ENCODE data around the gene LRIG2. TPM values are rescaled to one million over a fixed set of nuclear protein-coding genes. Genes with fewer than 3 reads are reported as not detected.

LRIG2 gene
- total and polyA plus RNA-seq, 9 of the 15 experiments (the other 6 are each of a cell fraction or from before 2014, with no cell fraction given), result 1.8 to 28.1 (median 11.5) TPM

- Histone ChIP-seq H3K4me3 (no peak overlapping the region), H3K9ac (ENCODE audit: insufficient read depth in 1 of 2, low read depth in 2 of 2, low read length in 2 of 2) (peak overlapping the region; percentile 32 to 42; a peak in 3 of 4 replicates), H3K9me1 (ENCODE audit: control insufficient read depth, insufficient read depth, low read length) (peaks cover 3% of the 10 kb centered on the region), H3K9me3 (replicated peaks; ENCODE audit: control insufficient read depth, insufficient read depth, low read depth, low read length) (no peaks in the 10 kb centered on the region), H4K20me1 (replicated peaks; ENCODE audit: control insufficient read depth, insufficient read depth, low read length) (no peaks in the 10 kb centered on the region), H2AFZ (ENCODE audit: low read depth, low read length) (peak overlapping the region; percentile 96), H3K27me3 (ENCODE audit: control insufficient read depth in 2 of 2, insufficient read depth in 2 of 2, low read length in 2 of 2) (no peaks in the 10 kb centered on the region), H3K4me1 (replicated peaks in 1 of 2; ENCODE audit: control insufficient read depth in 2 of 2, insufficient read depth in 2 of 2, low read length in 2 of 2) (peaks cover 9 to 37% of the 10 kb centered on the region in 2 experiments), H3K79me2 (ENCODE audit: control insufficient read depth, insufficient read depth, low read length) (no peaks in the 10 kb centered on the region), H3K27ac (ENCODE audit: extremely low read depth, low read depth, low read length) (peak overlapping the region; percentile 73), H3K4me2 (ENCODE audit: insufficient read depth, low read length) (peak overlapping the region; percentile 68), H3K36me3 (ENCODE audit: control insufficient read depth, insufficient read depth, low read length) (no peaks in the 10 kb centered on the region)
- in situ Hi-C loops (cut with MboI), result loop anchor here (5.0 to 10.0 kb wide), 2 partner anchors 314 to 536 kb away; no protein-coding TSS in a partner anchor
- CTCF ChIA-PET (ENCODE audit: low intra/inter-chr PET ratio), result interaction anchor here (0.6 to 3.1 kb wide), 6 partner anchors 58 to 764 kb away, joined by 3 to 25 read pairs (median 4); partner anchors contain the start of genes AP4B1 and DCLRE1B
- POLR2A ChIA-PET, result interaction anchor here (0.7 to 1.5 kb wide), 6 partner anchors 10 to 535 kb away, joined by 3 to 4 read pairs (median 3); partner anchors contain the start of genes LRIG2 and MAGI3
- ATAC-seq (peak; percentile 89), DNase-seq (ENCODE audit: extremely low read depth in 1 of 4, low spot score in 3 of 4) (peak; percentile 69 to 88 (median 78)), FAIRE-seq (peak; percentile 89)
- no TSS peak for BruUV-seq (replicated peaks)
- intact Hi-C loops (cut with micrococcal nuclease), result loop anchor here (1.0 to 10.0 kb wide), 8 partner anchors 76 to 537 kb away; partner anchors contain the start of genes MAGI3 and PPM1J
- 12% methylated on average over 13 of the region's 13 CpGs for WGBS (ENCODE audit: insufficient coverage, low coverage, missing lambda C conversion rate)
- no peak for TF ChIP-seq ZNF707 (CRISPR knock-in tag; conservative IDR thresholded peaks at IDR 0.05)
- TF ChIP-seq ZBTB9 (CRISPR knock-in tag; IDR thresholded peaks at IDR 0.05), result peak; percentile 61; the same call in 1 of the 2 replicates
- TF ChIP-seq CHD2 (IDR thresholded peaks at IDR 0.05; ENCODE audit: low read depth, low read length), result no peak
- TF ChIP-seq ZNF3 (CRISPR knock-in tag; IDR thresholded peaks at IDR 0.05), result no peak
- peak; percentile 18; the same call in 1 of the 2 replicates for TF ChIP-seq TAL1 (IDR thresholded peaks at IDR 0.05)
- no peak for TF ChIP-seq ZC3H11A (IDR thresholded peaks at IDR 0.05; ENCODE audit: low read depth, low read length)
- TF ChIP-seq RAD21 (CRISPR knock-in tag; conservative IDR thresholded peaks at IDR 0.05 in 1 of 2, IDR thresholded peaks at IDR 0.05 in 1 of 2), result peak; percentile 97
- no peak for TF ChIP-seq NRF1 (conservative IDR thresholded peaks at IDR 0.05 in 1 of 2, IDR thresholded peaks at IDR 0.05 in 1 of 2)
- peak; percentile 96; the same call in 1 of the 2 replicates for TF ChIP-seq LARP7 (IDR thresholded peaks at IDR 0.05)
- no peak for TF ChIP-seq ZBTB34 (CRISPR knock-in tag; IDR thresholded peaks at IDR 0.05)
- TF ChIP-seq GABPA (tag; conservative IDR thresholded peaks at IDR 0.05; ENCODE audit: low read depth), result peak; percentile 38
- TF ChIP-seq ATF1 (CRISPR knock-in tag; IDR thresholded peaks at IDR 0.05), result no peak
- TF ChIP-seq ATF1 (tag; IDR thresholded peaks at IDR 0.05), result peak; percentile 81
- TF ChIP-seq PRPF4 (IDR thresholded peaks at IDR 0.05; ENCODE audit: insufficient read depth, low read depth, low read length, poor library complexity, severe bottlenecking), result no peak
- no peak for TF ChIP-seq ZNF644 (tag; IDR thresholded peaks at IDR 0.05; ENCODE audit: low read depth)
- no peak for TF ChIP-seq TFE3 (CRISPR knock-in tag; IDR thresholded peaks at IDR 0.05)
- no peak for TF ChIP-seq SETDB1 (IDR thresholded peaks at IDR 0.05; ENCODE audit: low read length)
- no peak for TF ChIP-seq SRF (CRISPR knock-in tag; IDR thresholded peaks at IDR 0.05)
These were observed 67.8 kb downstream of the LRIG2 start for GRCh38 chr1:113140588-113141446.
